GM12878 (cell line): ENCODE results near the gene CACYBP. TPM values are rescaled to one million over a fixed set of nuclear protein-coding genes. Genes with fewer than 3 reads are reported as not detected.

ENCODE experiments used
- ATAC-seq: fragments of 200-7000 bp; cut with Tn5 transposase; 3 replicates; pipeline ENCODE4 v1.9.1; 2020; ENCODE audit warnings: mild to moderate bottlenecking, moderate library complexity
- BruUV-seq: library from RNA; stranded (reverse); fragments of 400-500 nt; replicated peaks from 2 replicates; lab custom pipeline; 2021; lab: Mats Ljungman, UMichigan
- CTCF ChIA-PET: fragments of 300-600 bp; sonication (Branson Sonifier 250); formaldehyde crosslinking; extraction: SDS; loops from one replicate; lab custom pipeline; 2021; ENCODE audit warnings: inconsistent platforms; lab: Yijun Ruan, JAX
- POLR2A ChIA-PET: fragments of 350-600 bp; formaldehyde crosslinking; extraction: SDS; loops from one replicate; lab custom pipeline; 2021; ENCODE audit warnings: inconsistent platforms; lab: Charles Lee
- RAD21 ChIA-PET: fragments of 300-600 bp; sonication (Branson Sonifier 250); formaldehyde crosslinking; loops from one replicate; lab custom pipeline; 2023; ENCODE audit warnings: antibody characterized with exemption; ENCODE audit not compliant: unreplicated experiment; lab: Charles Lee
- SMC1A ChIA-PET: fragments of 300-600 bp; sonication (Branson Sonifier 250); formaldehyde crosslinking; loops from one replicate; lab custom pipeline; 2023; ENCODE audit not compliant: unreplicated experiment, uncharacterized antibody; lab: Charles Lee
- DNase-seq: peaks from one replicate; pipeline ENCODE4 v3.0.0-alpha.2; 2011; ENCODE audit warnings: low read depth, low spot score
- FAIRE-seq: peaks from 3 replicates; lab custom pipeline; 2011; peaks lifted over from hg19 to GRCh38; lab: Jason Lieb, UNC
- H2AFZ ChIP-seq: 2 replicates; pipeline ENCODE4 v1.6.0; 2011; ENCODE audit warnings: low read depth, low read length, control low read depth; ENCODE audit not compliant: control insufficient read depth
- H3K27ac ChIP-seq: 2 replicates; pipeline ENCODE4 v1.5.1; 2011; ENCODE audit warnings: control low read depth; ENCODE audit not compliant: control insufficient read depth, insufficient read depth
- H3K27me3 ChIP-seq, 2 experiments: replicated peaks in 1 of 2; 2 replicates each; pipeline versions ENCODE4 v1.6.0 to v1.6.1; 2011; ENCODE audit warnings: low read length in 1 of 2; ENCODE audit not compliant: control insufficient read depth in 2 of 2, insufficient read depth in 2 of 2
- H3K36me3 ChIP-seq, 2 experiments: 2 replicates each; pipeline ENCODE4 v1.5.1; 2011; ENCODE audit warnings: low read length in 1 of 2; ENCODE audit not compliant: control insufficient read depth in 2 of 2, insufficient read depth in 2 of 2
- H3K4me1 ChIP-seq: 2 replicates; pipeline ENCODE4 v1.6.1; 2011; ENCODE audit warnings: mild to moderate bottlenecking, low read length, moderate library complexity, mixed read lengths; ENCODE audit not compliant: control insufficient read depth, insufficient read depth
- H3K4me2 ChIP-seq: 2 replicates; pipeline ENCODE4 v1.6.0; 2011; ENCODE audit warnings: control low read depth; ENCODE audit not compliant: control insufficient read depth, insufficient read depth
- H3K4me3 ChIP-seq: fragments of 200-600 bp; sonication (generic); 2 replicates; pipeline ENCODE4 v1.5.1; 2016
- H3K79me2 ChIP-seq: 2 replicates; pipeline ENCODE4 v1.6.0; 2011; ENCODE audit warnings: low read length; ENCODE audit not compliant: control insufficient read depth, insufficient read depth
- H3K9ac ChIP-seq: 2 replicates; pipeline ENCODE4 v1.8.0; 2011; ENCODE audit warnings: low read length, control low read depth, mixed read lengths; ENCODE audit not compliant: control insufficient read depth, insufficient read depth
- H3K9me3 ChIP-seq: replicated peaks from 3 replicates; pipeline ENCODE4 v1.5.1; 2011; ENCODE audit warnings: mild to moderate bottlenecking, low read length; ENCODE audit not compliant: control insufficient read depth, insufficient read depth
- H4K20me1 ChIP-seq: 2 replicates; pipeline ENCODE4 v1.6.0; 2011; ENCODE audit not compliant: control insufficient read depth, insufficient read depth
- BMI1 ChIP-seq: fragments of 450-650 bp; IDR thresholded peaks from 2 replicates; pipeline ENCODE4 v1.6.1; 2016; ENCODE audit warnings: mild to moderate bottlenecking, moderate library complexity, borderline replicate concordance
- EP300 ChIP-seq, 2 experiments: fragments of 150-350 bp in 1 of 2; IDR thresholded peaks; 2 replicates each; pipeline ENCODE4 v1.6.1; 2011 to 2012; ENCODE audit warnings: low read depth in 2 of 2, low read length in 2 of 2, borderline replicate concordance in 1 of 2, improper control_type of control experiment in 1 of 2, inconsistent platforms in 1 of 2; ENCODE audit not compliant: control insufficient read depth in 1 of 2
- HDAC2 ChIP-seq: fragments of 200-600 bp; sonication (generic); IDR thresholded peaks from 2 replicates; pipeline ENCODE4 v1.6.1; 2017
- NFIC ChIP-seq: IDR thresholded peaks from 2 replicates; pipeline ENCODE4 v1.6.1; 2012; ENCODE audit warnings: low read depth, mild to moderate bottlenecking, inconsistent platforms, low read length, moderate library complexity
- NFXL1 ChIP-seq: fragments of 450-650 bp; IDR thresholded peaks from 2 replicates; pipeline ENCODE4 v1.6.1; 2017; ENCODE audit warnings: antibody characterized with exemption, mild to moderate bottlenecking, borderline replicate concordance
- NRF1 ChIP-seq: conservative IDR thresholded peaks from 2 replicates; pipeline ENCODE4 v1.6.1; 2011; ENCODE audit warnings: mild to moderate bottlenecking, low read depth, low read length, improper control_type of control experiment
- POLR2AphosphoS5 ChIP-seq: IDR thresholded peaks from 2 replicates; pipeline ENCODE4 v1.6.1; 2011; ENCODE audit warnings: mild to moderate bottlenecking, low read length, inconsistent platforms
- SUZ12 ChIP-seq: fragments of 200-600 bp; sonication (generic); IDR thresholded peaks from one replicate; pipeline ENCODE4 v1.6.1; 2018; ENCODE audit warnings: antibody characterized with exemption, mild to moderate bottlenecking; ENCODE audit not compliant: unreplicated experiment
- TCF12 ChIP-seq: IDR thresholded peaks from 2 replicates; pipeline ENCODE4 v1.6.1; 2011; ENCODE audit warnings: low read depth, mild to moderate bottlenecking, low read length
- YBX1 ChIP-seq: fragments of 450-650 bp; IDR thresholded peaks from 2 replicates; pipeline ENCODE4 v1.6.1; 2016; ENCODE audit warnings: antibody characterized with exemption
- WGBS: methylation state at CpG from one replicate; pipeline ENCODE4 v1.1.6; 2016; ENCODE audit warnings: low lambda C conversion rate; ENCODE audit not compliant: insufficient replicate concordance, insufficient coverage; ENCODE audit errors: missing lambda C conversion rate; 5-methylcytosine and 5-hydroxymethylcytosine counted together
- in situ Hi-C: fragments of 300-500 bp; cut with MboI; formaldehyde crosslinking; loops from 9 replicates; pipeline ENCODE4 v1.14.3; 2018; ENCODE audit warnings: mixed read lengths
- intact Hi-C: fragments of 100-400 bp; cut with micrococcal nuclease; formaldehyde crosslinking; loops from one replicate; pipeline ENCODE4 v1.14.2; 2022; ENCODE audit not compliant: unreplicated experiment
- polyA plus RNA-seq, 11 experiments: library from polyadenylated mRNA; depleted of rRNA in 4 of 11; unstranded in 6 of 11; stranded (reverse) in 5 of 11; fragments of >200 nt; fragmentation: Nextera tagmentation in 4 of 11; fragmentation: Illumina TruSeq in 1 of 11; extraction: Ambion mirVana in 4 of 11; extraction: Trizol in 1 of 11; gene quantifications; 1 replicate in 1 of 11; 2 replicates in 10 of 11; pipeline versions ENCODE4 v1.2.1 to v1.2.3, GENCODE V29; 2011 to 2016; ENCODE audit warnings: inconsistent platforms in 2 of 11, missing spikeins in 2 of 11, low read depth in 1 of 11
- total RNA-seq, 4 experiments: library from RNA; depleted of rRNA in 3 of 4; stranded (reverse); fragments of >200 nt in 3 of 4; fragmentation: Illumina TruSeq in 1 of 4; extraction: Trizol in 1 of 4; gene quantifications; 2 replicates each; pipeline versions ENCODE4 v1.2.1 to v1.2.3, GENCODE V29; 2013 to 2021

Gene CACYBP
- total and polyA plus RNA-seq, 10 of the 15 experiments (the other 5 are each of a cell fraction or from before 2014, with no cell fraction given) = 77.7 to 488 (median 218) TPM

DNA sequence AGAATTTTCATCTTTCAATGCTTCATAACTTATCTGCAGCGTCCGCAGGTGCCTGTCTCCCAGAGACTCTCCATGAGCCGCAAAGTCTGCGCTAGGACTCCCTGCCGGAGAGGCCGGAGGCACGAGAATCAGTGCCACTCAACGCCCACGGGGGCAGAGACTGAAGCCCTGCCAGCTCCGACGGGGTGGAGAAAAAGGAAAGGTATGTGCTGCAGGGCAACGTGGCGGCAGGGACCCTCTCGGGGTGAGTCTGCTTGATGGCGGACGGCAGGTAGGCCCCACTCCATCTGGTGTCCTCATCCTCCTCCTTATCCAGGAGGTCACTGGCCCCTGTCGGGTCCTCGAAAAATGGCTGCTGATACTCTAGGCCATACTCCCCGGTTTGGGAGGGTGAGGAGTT is 45.4 kb downstream of the CACYBP start:
- H3K4me3 ChIP-seq = no peak overlapping the region
- intact Hi-C loops = no loop called here
- no peaks in the 10 kb centered on the region for H4K20me1 ChIP-seq
- in situ Hi-C loops = no loop called here
- ATAC-seq (no peak), FAIRE-seq (no peak), DNase-seq (no peak)
- H3K4me2 ChIP-seq = no peak overlapping the region
- H3K4me1 ChIP-seq = no peaks in the 10 kb centered on the region
- no peaks in the 10 kb centered on the region for H3K79me2 ChIP-seq
- 75% methylated on average over 19 of the region's 19 CpGs for WGBS
- H3K9me3 ChIP-seq = no peaks in the 10 kb centered on the region
- no peak overlapping the region for H3K9ac ChIP-seq
- SMC1A ChIA-PET = no interaction called here
- H3K36me3 ChIP-seq = no peaks in the 10 kb centered on the region
- no peak for TF ChIP-seq HDAC2
- TF ChIP-seq TCF12 = no peak
- TF ChIP-seq BMI1 = no peak
- no peak for TF ChIP-seq NFIC
- no peak for TF ChIP-seq NFXL1
- no peak for TF ChIP-seq SUZ12
- no peak for TF ChIP-seq POLR2AphosphoS5
- no peak for TF ChIP-seq YBX1
- no peak for TF ChIP-seq EP300 (IDR thresholded peaks at IDR 0.05; ENCODE audit: borderline replicate concordance in 1 of 2, control insufficient read depth in 1 of 2, low read depth in 2 of 2, low read length in 2 of 2)
- no peak for TF ChIP-seq NRF1
- TF ChIP-seq, all 136 proteins: peak for 0
- CTCF ChIA-PET = no interaction called here
- Histone ChIP-seq H2AFZ (no peak overlapping the region), H3K27me3 (0 out of 4 replicates have a peak, but pooled peaks cover 0 to 3% of the 10 kb centered on the region in 2 experiments), H3K27ac (no peak overlapping the region)
- BruUV-seq = no TSS peak
- RAD21 ChIA-PET = no interaction called here
- POLR2A ChIA-PET = no interaction called here
